HG03558 (cell line): ENCODE results near the gene CNTN4.

Experiments used
- ATAC-seq: cut with Tn5 transposase; IDR thresholded peaks from one replicate; pipeline ENCODE4 v1.9.1; 2021; ENCODE audit warnings: moderate number of reproducible peaks; ENCODE audit not compliant: unreplicated experiment; ENCODE audit errors: extremely low read depth

The CNTN4 gene

GRCh38 chr3:2568156-2568555 lies 469.5 kb downstream of the CNTN4 start:
- no peak for ATAC-seq

- no peak for ATAC-seq
Observed at GRCh38 chr3:2568929-2569328, 470.3 kb downstream of the CNTN4 start.

GRCh38 chr3:2577571-2577970 lies 478.9 kb downstream of the CNTN4 start:
- no peak for ATAC-seq

- ATAC-seq = no peak
Observed at GRCh38 chr3:2578560-2578959, 479.9 kb downstream of the CNTN4 start.

GRCh38 chr3:2579206-2579605 lies 480.5 kb downstream of the CNTN4 start:
- ATAC-seq = no peak

- no peak for ATAC-seq
Observed at GRCh38 chr3:2583046-2583445, 484.4 kb downstream of the CNTN4 start.

- no peak for ATAC-seq
Observed at GRCh38 chr3:2589336-2589969, 490.8 kb downstream of the CNTN4 start.

- ATAC-seq = no peak
Observed at GRCh38 chr3:2595486-2595885, 496.8 kb downstream of the CNTN4 start.

- no peak for ATAC-seq
Observed at GRCh38 chr3:2597615-2598014, 498.9 kb downstream of the CNTN4 start.

- no peak for ATAC-seq
Observed at GRCh38 chr3:2599471-2599870, 500.8 kb downstream of the CNTN4 start.

GRCh38 chr3:2603692-2604289 lies 505.1 kb downstream of the CNTN4 start:
- ATAC-seq = no peak

- ATAC-seq = no peak
Observed at GRCh38 chr3:2614578-2614977, 515.9 kb downstream of the CNTN4 start.

GRCh38 chr3:2615080-2615479 lies 516.4 kb downstream of the CNTN4 start:
- ATAC-seq = no peak

GRCh38 chr3:2623436-2623835 lies 524.8 kb downstream of the CNTN4 start:
- no peak for ATAC-seq

- no peak for ATAC-seq
Observed at GRCh38 chr3:2628117-2628516, 529.5 kb downstream of the CNTN4 start.

GRCh38 chr3:2635511-2635910 lies 536.8 kb downstream of the CNTN4 start:
- ATAC-seq = no peak

- no peak for ATAC-seq
Observed at GRCh38 chr3:2643606-2644005, 544.9 kb downstream of the CNTN4 start.

GRCh38 chr3:2645001-2645400 lies 546.3 kb downstream of the CNTN4 start:
- ATAC-seq = no peak

- ATAC-seq = no peak
Observed at GRCh38 chr3:2650746-2651145, 552.1 kb downstream of the CNTN4 start.

GRCh38 chr3:2652386-2652785 lies 553.7 kb downstream of the CNTN4 start:
- ATAC-seq = no peak

- ATAC-seq = no peak
Observed at GRCh38 chr3:2653706-2654105, 555.0 kb downstream of the CNTN4 start.

GRCh38 chr3:2655229-2655701 lies 556.6 kb downstream of the CNTN4 start:
- no peak for ATAC-seq
